Smooth muscle cell (in vitro differentiated cells): ENCODE results near the gene MAML2. TPM values are rescaled to one million over a fixed set of nuclear protein-coding genes. Genes with fewer than 3 reads are reported as not detected.

Experiments used
- DNase-seq: peaks from one replicate; lab custom pipeline; 2025; ENCODE audit not compliant: unreplicated experiment; lab: John Stamatoyannopoulos, UW
- H2AFZ ChIP-seq: fragments of 200-600 bp; sonication (generic); 2 replicates; pipeline ENCODE4 v1.6.0; 2016; ENCODE audit warnings: antibody characterized with exemption, low read depth, mild to moderate bottlenecking
- H3F3A ChIP-seq: fragments of 200-600 bp; sonication (generic); 2 replicates; pipeline ENCODE4 v1.6.0; 2017; ENCODE audit warnings: antibody characterized with exemption, low read depth
- H3K27ac ChIP-seq: fragments of 200-600 bp; sonication (generic); 2 replicates; pipeline ENCODE4 v1.5.1; 2016; ENCODE audit warnings: low read depth, mild to moderate bottlenecking
- H3K27me3 ChIP-seq: fragments of 200-600 bp; sonication (generic); 2 replicates; pipeline ENCODE4 v1.6.1; 2016; ENCODE audit warnings: low read depth, mild to moderate bottlenecking
- H3K36me3 ChIP-seq: fragments of 200-600 bp; sonication (generic); 2 replicates; pipeline ENCODE4 v1.5.1; 2016; ENCODE audit warnings: low read depth
- H3K4me1 ChIP-seq: fragments of 200-600 bp; sonication (generic); 2 replicates; pipeline ENCODE4 v1.5.1; 2016; ENCODE audit warnings: low read depth
- H3K4me2 ChIP-seq: fragments of 200-600 bp; sonication (generic); 2 replicates; pipeline ENCODE4 v1.6.0; 2016; ENCODE audit warnings: mild to moderate bottlenecking
- H3K4me3 ChIP-seq: fragments of 200-600 bp; sonication (generic); 2 replicates; pipeline ENCODE4 v1.5.1; 2016; ENCODE audit warnings: mild to moderate bottlenecking
- H3K79me2 ChIP-seq: fragments of 200-600 bp; sonication (generic); 2 replicates; pipeline ENCODE4 v1.6.0; 2016; ENCODE audit warnings: low read depth, mild to moderate bottlenecking
- H3K9ac ChIP-seq: fragments of 200-600 bp; sonication (generic); 2 replicates; pipeline ENCODE4 v1.6.0; 2016; ENCODE audit warnings: low read depth
- H3K9me3 ChIP-seq: fragments of 200-600 bp; sonication (generic); replicated peaks from 2 replicates; pipeline ENCODE4 v1.5.1; 2016; ENCODE audit warnings: low read depth
- H4K20me1 ChIP-seq: fragments of 200-600 bp; sonication (generic); 2 replicates; pipeline ENCODE4 v1.6.0; 2016; ENCODE audit warnings: low read depth
- WGBS: methylation state at CpG from one replicate; pipeline ENCODE4 v1.1.7; 2016; ENCODE audit warnings: low lambda C conversion rate; 5-methylcytosine and 5-hydroxymethylcytosine counted together
- polyA plus RNA-seq: library from polyadenylated mRNA; unstranded; fragments of >200 nt; fragmentation: Nextera tagmentation; extraction: Ambion mirVana; gene quantifications from 2 replicates; pipeline ENCODE4 v1.2.1, GENCODE V29; 2016
- total RNA-seq: library from RNA; depleted of rRNA; stranded (reverse); fragments of >200 nt; gene quantifications from 2 replicates; pipeline ENCODE4 v1.2.3, GENCODE V29; 2014
- TF ChIP-seq, protein P1 (sequence below): fragments of 200-600 bp; sonication (generic); IDR thresholded peaks from 2 replicates; pipeline ENCODE4 v1.5.1; 2017; ENCODE audit warnings: borderline replicate concordance, mild to moderate bottlenecking, antibody characterized with exemption; ENCODE audit not compliant: insufficient read depth, poor library complexity, severe bottlenecking

MAML2 gene
- total and polyA plus RNA-seq, 2 experiments from 2014 or later, result 8.7 to 52.4 TPM

- H3K4me2 ChIP-seq, result no peak overlapping the region
- H3K4me1 ChIP-seq, result peaks cover 6% of the 10 kb centered on the region
- no peak for DNase-seq
- no peaks in the 10 kb centered on the region for H3K36me3 ChIP-seq
- H3K79me2 ChIP-seq, result peaks cover 60% of the 10 kb centered on the region
- WGBS, result 87% methylated on average over 2 of the region's 2 CpGs
- H4K20me1 ChIP-seq, result peaks cover 17% of the 10 kb centered on the region
- H3K9ac ChIP-seq, result no peak overlapping the region
- H3K27ac ChIP-seq, result no peak overlapping the region
- no peaks in the 10 kb centered on the region for H3F3A ChIP-seq
- no peaks in the 10 kb centered on the region for H3K9me3 ChIP-seq
- H3K4me3 ChIP-seq, result no peak overlapping the region
- no peaks in the 10 kb centered on the region for H3K27me3 ChIP-seq
- H2AFZ ChIP-seq, result no peak overlapping the region
- TF ChIP-seq, protein P1, sequence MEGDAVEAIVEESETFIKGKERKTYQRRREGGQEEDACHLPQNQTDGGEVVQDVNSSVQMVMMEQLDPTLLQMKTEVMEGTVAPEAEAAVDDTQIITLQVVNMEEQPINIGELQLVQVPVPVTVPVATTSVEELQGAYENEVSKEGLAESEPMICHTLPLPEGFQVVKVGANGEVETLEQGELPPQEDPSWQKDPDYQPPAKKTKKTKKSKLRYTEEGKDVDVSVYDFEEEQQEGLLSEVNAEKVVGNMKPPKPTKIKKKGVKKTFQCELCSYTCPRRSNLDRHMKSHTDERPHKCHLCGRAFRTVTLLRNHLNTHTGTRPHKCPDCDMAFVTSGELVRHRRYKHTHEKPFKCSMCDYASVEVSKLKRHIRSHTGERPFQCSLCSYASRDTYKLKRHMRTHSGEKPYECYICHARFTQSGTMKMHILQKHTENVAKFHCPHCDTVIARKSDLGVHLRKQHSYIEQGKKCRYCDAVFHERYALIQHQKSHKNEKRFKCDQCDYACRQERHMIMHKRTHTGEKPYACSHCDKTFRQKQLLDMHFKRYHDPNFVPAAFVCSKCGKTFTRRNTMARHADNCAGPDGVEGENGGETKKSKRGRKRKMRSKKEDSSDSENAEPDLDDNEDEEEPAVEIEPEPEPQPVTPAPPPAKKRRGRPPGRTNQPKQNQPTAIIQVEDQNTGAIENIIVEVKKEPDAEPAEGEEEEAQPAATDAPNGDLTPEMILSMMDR, result no peak
Measured at GRCh38 chr11:96124155-96124554, 218.8 kb downstream of the MAML2 start.

- H3K36me3 ChIP-seq, result no peaks in the 10 kb centered on the region
- H3K4me1 ChIP-seq, result peaks cover 6% of the 10 kb centered on the region
- H3K9me3 ChIP-seq, result no peaks in the 10 kb centered on the region
- TF ChIP-seq, protein P1, result no peak
- 57% methylated on average over 5 of the region's 5 CpGs for WGBS
- H3K4me3 ChIP-seq, result no peak overlapping the region
- no peak overlapping the region for H2AFZ ChIP-seq
- no peak for DNase-seq
- peaks cover 19% of the 10 kb centered on the region for H4K20me1 ChIP-seq
- no peaks in the 10 kb centered on the region for H3K27me3 ChIP-seq
- no peak overlapping the region for H3K4me2 ChIP-seq
- H3K27ac ChIP-seq, result peak overlapping the region; percentile 75
- H3K79me2 ChIP-seq, result peaks cover 63% of the 10 kb centered on the region
- no peaks in the 10 kb centered on the region for H3F3A ChIP-seq
- no peak overlapping the region for H3K9ac ChIP-seq
Measured at GRCh38 chr11:96123301-96123700, 219.7 kb downstream of the MAML2 start.

GRCh38 chr11:96122601-96123074 is 220.4 kb downstream of the MAML2 start:
- Histone ChIP-seq H3K4me1 (peaks cover 6% of the 10 kb centered on the region), H2AFZ (no peak overlapping the region), H3K27me3 (no peaks in the 10 kb centered on the region), H4K20me1 (peaks cover 19% of the 10 kb centered on the region), H3K79me2 (peaks cover 66% of the 10 kb centered on the region), H3K9ac (no peak overlapping the region), H3K27ac (peak overlapping the region; percentile 75), H3K4me2 (peak overlapping the region; percentile 15), H3F3A (no peaks in the 10 kb centered on the region), H3K9me3 (no peaks in the 10 kb centered on the region), H3K36me3 (no peaks in the 10 kb centered on the region), H3K4me3 (no peak overlapping the region)
- 27% methylated on average over 2 of the region's 2 CpGs for WGBS
- TF ChIP-seq, protein P1, result no peak
- no peak for DNase-seq

- H2AFZ ChIP-seq, result no peak overlapping the region
- no peak overlapping the region for H3K4me2 ChIP-seq
- peaks cover 67% of the 10 kb centered on the region for H3K79me2 ChIP-seq
- no peaks in the 10 kb centered on the region for H3K9me3 ChIP-seq
- H3K27ac ChIP-seq, result no peak overlapping the region
- no peak for DNase-seq
- H3K27me3 ChIP-seq, result no peaks in the 10 kb centered on the region
- no peaks in the 10 kb centered on the region for H3K36me3 ChIP-seq
- no peaks in the 10 kb centered on the region for H3F3A ChIP-seq
- H3K4me3 ChIP-seq, result no peak overlapping the region
- 85% methylated on average over 3 of the region's 3 CpGs for WGBS
- peaks cover 19% of the 10 kb centered on the region for H4K20me1 ChIP-seq
- TF ChIP-seq, protein P1, result no peak
- no peak overlapping the region for H3K9ac ChIP-seq
- H3K4me1 ChIP-seq, result peaks cover 6% of the 10 kb centered on the region
Measured at GRCh38 chr11:96119211-96119610, 223.8 kb downstream of the MAML2 start.
